Caco-2 (cell line): Measurements from ENCODE around the gene TAPBP. TPM values are rescaled to one million over a fixed set of nuclear protein-coding genes. Genes with fewer than 3 reads are reported as not detected.
A peak's percentile ranks its signal among the peaks of the same experiment; 100 is the strongest.

ENCODE experiments used
- BruUV-seq: library from RNA; stranded (reverse); fragments of 400-500 nt; replicated peaks from 2 replicates; lab custom pipeline; 2021; lab: Mats Ljungman, UMichigan
- CTCF ChIA-PET: fragments of 300-600 bp; sonication (Branson Sonifier 250); formaldehyde crosslinking; loops from one replicate; lab custom pipeline; 2022; ENCODE audit warnings: antibody characterized with exemption; lab: Charles Lee
- POLR2A ChIA-PET: fragments of 300-600 bp; sonication (Branson Sonifier 250); formaldehyde crosslinking; loops from one replicate; lab custom pipeline; 2022; ENCODE audit warnings: antibody characterized with exemption; lab: Charles Lee
- DNase-seq, 2 experiments: peaks; one replicate each; pipeline versions ENCODE4 v3.0.0 to v3.0.0-alpha.2; 2020 to 2022
- H3K27me3 ChIP-seq: replicated peaks from 2 replicates; pipeline ENCODE4 v1.6.0; 2011; ENCODE audit warnings: low read length; ENCODE audit not compliant: control insufficient read depth, insufficient read depth
- H3K36me3 ChIP-seq: 2 replicates; pipeline ENCODE4 v1.5.1; 2011; ENCODE audit warnings: low read length; ENCODE audit not compliant: control insufficient read depth, insufficient read depth
- H3K4me1 ChIP-seq: fragments of 250-450 bp; sonication (Bioruptor Pico); 2 replicates; pipeline ENCODE4 v1.5.1; 2020; ENCODE audit warnings: mild to moderate bottlenecking
- H3K4me3 ChIP-seq: 2 replicates; pipeline ENCODE4 v1.5.1; 2011; ENCODE audit warnings: low read depth, mild to moderate bottlenecking, control low read depth, low read length
- H3K9me3 ChIP-seq: fragments of 250-450 bp; sonication (Bioruptor Pico); 2 replicates; pipeline ENCODE4 v1.5.1; 2020; ENCODE audit warnings: mild to moderate bottlenecking, moderate library complexity
- H3K27ac Mint-ChIP-seq: one replicate; pipeline ENCODE4 v1.8.0; 2022; ENCODE audit warnings: mixed read lengths; ENCODE audit not compliant: unreplicated experiment
- H3K27me3 Mint-ChIP-seq: one replicate; pipeline ENCODE4 v1.8.0; 2022; ENCODE audit warnings: mixed read lengths; ENCODE audit not compliant: insufficient read depth, unreplicated experiment
- H3K36me3 Mint-ChIP-seq: one replicate; pipeline ENCODE4 v1.8.0; 2022; ENCODE audit warnings: mild to moderate bottlenecking, mixed read lengths; ENCODE audit not compliant: insufficient read depth, unreplicated experiment
- H3K4me1 Mint-ChIP-seq: one replicate; pipeline ENCODE4 v1.8.0; 2022; ENCODE audit warnings: low read depth, mixed read lengths; ENCODE audit not compliant: unreplicated experiment
- H3K4me3 Mint-ChIP-seq: one replicate; pipeline ENCODE4 v1.8.0; 2022; ENCODE audit warnings: mild to moderate bottlenecking, moderate library complexity, mixed read lengths; ENCODE audit not compliant: unreplicated experiment
- H3K9me3 Mint-ChIP-seq: one replicate; pipeline ENCODE4 v1.8.0; 2022; ENCODE audit warnings: mixed read lengths; ENCODE audit not compliant: unreplicated experiment
- intact Hi-C: fragments of 100-400 bp; cut with micrococcal nuclease; formaldehyde crosslinking; loops from one replicate; pipeline ENCODE4 v1.10.0; 2022; ENCODE audit not compliant: unreplicated experiment
- total RNA-seq: library from RNA; stranded (reverse); gene quantifications from 2 replicates; pipeline ENCODE4 v1.2.3, GENCODE V29; 2022
- TF ChIP-seq, protein P1 (sequence below), 2 experiments: fragments of 200-600 bp in 1 of 2; IDR thresholded peaks; 1 replicate in 1 of 2; 2 replicates in 1 of 2; pipeline versions ENCODE4 v1.5.1 to v1.8.0; 2011 to 2022; ENCODE audit warnings: antibody characterized with exemption in 1 of 2, control low read depth in 1 of 2, inconsistent platforms in 1 of 2, low read depth in 1 of 2, low read length in 1 of 2, mild to moderate bottlenecking in 1 of 2, moderate library complexity in 1 of 2; ENCODE audit not compliant: insufficient read depth in 1 of 2, severe bottlenecking in 1 of 2, unreplicated experiment in 1 of 2

The TAPBP gene
- total RNA-seq, 1 experiment from 2014 or later: 36.7 TPM

DNA sequence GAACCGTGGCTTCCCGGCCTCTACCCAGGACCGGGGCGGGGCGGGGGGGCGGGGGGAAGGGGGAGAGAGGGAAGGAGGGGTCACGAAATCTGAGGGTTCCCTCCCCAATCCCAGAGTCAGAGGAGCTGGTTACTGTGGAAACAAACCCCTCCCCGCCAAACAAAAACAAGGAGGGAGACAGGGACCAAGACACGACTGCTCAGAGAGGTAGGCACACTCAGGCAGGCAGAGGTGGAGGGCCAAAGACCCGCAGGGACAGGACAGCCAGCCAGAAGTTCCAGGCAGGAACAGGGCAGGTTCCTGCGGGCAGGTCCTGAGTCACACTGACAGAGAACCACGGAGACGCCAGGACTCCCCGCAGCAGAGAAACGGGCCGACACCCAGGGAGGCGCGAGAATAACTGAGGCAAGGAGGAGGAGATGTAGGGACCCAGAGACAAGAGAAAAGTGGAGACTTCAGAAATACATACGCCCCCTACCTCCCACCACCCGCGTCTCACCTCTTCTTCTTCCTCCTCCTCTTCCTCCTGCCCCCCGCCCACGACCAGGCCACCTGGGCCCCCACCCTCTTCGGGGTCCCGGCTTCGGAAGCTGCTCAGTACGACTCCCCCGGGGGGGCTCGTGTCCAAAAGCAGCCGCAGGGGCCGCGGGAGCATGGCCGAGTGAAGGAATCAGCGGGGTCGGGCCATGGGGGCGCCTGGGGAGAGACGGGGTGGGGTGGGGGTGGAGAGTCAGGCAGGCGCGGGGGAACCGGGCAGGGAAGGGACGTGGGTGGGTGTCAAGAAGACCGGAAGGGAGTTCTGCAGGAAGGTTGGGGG lies 15.7 kb downstream of the TAPBP start:
- ChIA-PET POLR2A (interaction anchor here (0.5 to 1.7 kb wide), 10 partner anchors 8 to 125 kb away, joined by 3 to 19 read pairs (median 4); partner anchors contain the start of genes PFDN6, RPS18, VPS52 and WDR46), CTCF (interaction anchor here (0.5 to 1.4 kb wide), 4 partner anchors 19 to 128 kb away, joined by 3 to 7 read pairs (median 4); partner anchors contain the start of genes RPS18 and VPS52)
- Mint-ChIP-seq H3K9me3 (no peaks in the 10 kb centered on the region), H3K4me1 (peaks cover 13% of the 10 kb centered on the region), H3K27me3 (no peaks in the 10 kb centered on the region), H3K27ac (peak overlapping the region; percentile 98), H3K36me3 (peaks cover 53% of the 10 kb centered on the region), H3K4me3 (peak overlapping the region; percentile 95)
- intact Hi-C loops: loop anchor here (1.0 to 5.0 kb wide), 2 partner anchors 9 to 129 kb away; partner anchors contain the start of genes PFDN6 and WDR46
- no TSS peak for BruUV-seq
- peak; percentile 87 to 88 for DNase-seq
- Histone ChIP-seq H3K4me1 (peaks cover 13% of the 10 kb centered on the region), H3K9me3 (no peaks in the 10 kb centered on the region), H3K4me3 (peak overlapping the region; percentile 90), H3K36me3 (no peaks in the 10 kb centered on the region; the same call in none of the 2 replicates), H3K27me3 (no peaks in the 10 kb centered on the region)
- TF ChIP-seq, protein P1, sequence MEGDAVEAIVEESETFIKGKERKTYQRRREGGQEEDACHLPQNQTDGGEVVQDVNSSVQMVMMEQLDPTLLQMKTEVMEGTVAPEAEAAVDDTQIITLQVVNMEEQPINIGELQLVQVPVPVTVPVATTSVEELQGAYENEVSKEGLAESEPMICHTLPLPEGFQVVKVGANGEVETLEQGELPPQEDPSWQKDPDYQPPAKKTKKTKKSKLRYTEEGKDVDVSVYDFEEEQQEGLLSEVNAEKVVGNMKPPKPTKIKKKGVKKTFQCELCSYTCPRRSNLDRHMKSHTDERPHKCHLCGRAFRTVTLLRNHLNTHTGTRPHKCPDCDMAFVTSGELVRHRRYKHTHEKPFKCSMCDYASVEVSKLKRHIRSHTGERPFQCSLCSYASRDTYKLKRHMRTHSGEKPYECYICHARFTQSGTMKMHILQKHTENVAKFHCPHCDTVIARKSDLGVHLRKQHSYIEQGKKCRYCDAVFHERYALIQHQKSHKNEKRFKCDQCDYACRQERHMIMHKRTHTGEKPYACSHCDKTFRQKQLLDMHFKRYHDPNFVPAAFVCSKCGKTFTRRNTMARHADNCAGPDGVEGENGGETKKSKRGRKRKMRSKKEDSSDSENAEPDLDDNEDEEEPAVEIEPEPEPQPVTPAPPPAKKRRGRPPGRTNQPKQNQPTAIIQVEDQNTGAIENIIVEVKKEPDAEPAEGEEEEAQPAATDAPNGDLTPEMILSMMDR (IDR thresholded peaks at IDR 0.05; ENCODE audit: insufficient read depth in 1 of 2, low read depth in 1 of 2, low read length in 1 of 2, severe bottlenecking in 1 of 2, unreplicated experiment in 1 of 2): no peak

DNA sequence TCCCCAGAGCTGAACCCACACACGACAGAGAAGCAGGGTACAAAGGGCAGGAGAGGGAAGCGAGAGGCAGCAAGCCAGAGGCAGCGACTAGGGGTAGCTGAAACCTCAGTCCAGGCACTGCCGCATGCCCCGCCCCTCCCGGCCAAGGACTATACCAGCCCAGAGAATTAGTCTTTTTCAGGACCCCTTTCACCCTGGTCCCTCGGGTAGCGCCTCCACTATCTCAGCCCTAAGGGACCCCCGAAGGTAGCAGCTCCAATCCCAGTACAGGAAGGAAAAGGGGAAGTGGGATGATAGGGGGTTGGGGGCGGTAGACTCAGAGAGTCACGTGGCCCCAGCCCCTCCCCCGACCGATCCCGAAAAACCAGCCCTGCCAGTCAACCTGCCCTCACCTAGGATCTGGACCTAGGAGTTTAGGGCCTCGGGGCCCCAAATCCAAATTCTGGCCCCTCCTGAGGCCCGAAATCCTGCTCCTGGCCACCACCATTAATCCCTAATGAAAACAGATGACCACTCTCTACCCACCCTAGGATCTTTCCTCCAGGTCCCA lies 16.4 kb downstream of the TAPBP start:
- peaks cover 60% of the 10 kb centered on the region for H3K36me3 Mint-ChIP-seq
- Histone ChIP-seq H3K36me3 (no peaks in the 10 kb centered on the region; the same call in none of the 2 replicates), H3K9me3 (no peaks in the 10 kb centered on the region), H3K4me1 (peaks cover 13% of the 10 kb centered on the region), H3K4me3 (peak overlapping the region; percentile 90), H3K27me3 (no peaks in the 10 kb centered on the region)
- intact Hi-C loops: loop anchor here (1.0 to 5.0 kb wide), 2 partner anchors 8 to 130 kb away; partner anchors contain the start of genes PFDN6 and WDR46
- CTCF ChIA-PET: interaction anchor here (1.3 to 1.4 kb wide), 2 partner anchors 18 to 128 kb away, joined by 3 to 7 read pairs; no protein-coding TSS in a partner anchor
- peak overlapping the region; percentile 95 for H3K4me3 Mint-ChIP-seq
- peak; percentile 84 to 88 for DNase-seq
- TF ChIP-seq, protein P1 (IDR thresholded peaks at IDR 0.05; ENCODE audit: insufficient read depth in 1 of 2, low read depth in 1 of 2, low read length in 1 of 2, severe bottlenecking in 1 of 2, unreplicated experiment in 1 of 2): no peak
- POLR2A ChIA-PET: interaction anchor here (0.5 to 1.6 kb wide), 7 partner anchors 8 to 76 kb away, joined by 3 to 9 read pairs (median 5); partner anchors contain the start of genes RPS18, VPS52 and ZBTB22
- no TSS peak for BruUV-seq
- no peaks in the 10 kb centered on the region for H3K27me3 Mint-ChIP-seq
- peaks cover 13% of the 10 kb centered on the region for H3K4me1 Mint-ChIP-seq
- peak overlapping the region; percentile 98 for H3K27ac Mint-ChIP-seq
- no peaks in the 10 kb centered on the region for H3K9me3 Mint-ChIP-seq
